GM18502 (cell line): Measurements from ENCODE around the gene VPS29.
"Not testable (repeated sequence)": the region's sequence is repeated elsewhere in the genome, so short reads cannot be mapped to it uniquely, and the experiment has no call there.

Source experiments
- ATAC-seq: cut with Tn5 transposase; IDR thresholded peaks from one replicate; pipeline ENCODE4 v1.9.1; 2021; ENCODE audit warnings: mild to moderate bottlenecking; ENCODE audit not compliant: unreplicated experiment, poor library complexity

The VPS29 gene

GRCh38 chr12:110501752-110502738 is at the start of gene VPS29, which contains the start of gene RAD9B:
Gene VPS29, minus strand, starts transcription at chr12:110502111. Its CDS starts 60 bp downstream, at chr12:110502051.
Gene RAD9B, plus strand, starts transcription at chr12:110502331. Its CDS starts 7 bp downstream, at chr12:110502338.
- peak; percentile 92 for ATAC-seq

DNA sequence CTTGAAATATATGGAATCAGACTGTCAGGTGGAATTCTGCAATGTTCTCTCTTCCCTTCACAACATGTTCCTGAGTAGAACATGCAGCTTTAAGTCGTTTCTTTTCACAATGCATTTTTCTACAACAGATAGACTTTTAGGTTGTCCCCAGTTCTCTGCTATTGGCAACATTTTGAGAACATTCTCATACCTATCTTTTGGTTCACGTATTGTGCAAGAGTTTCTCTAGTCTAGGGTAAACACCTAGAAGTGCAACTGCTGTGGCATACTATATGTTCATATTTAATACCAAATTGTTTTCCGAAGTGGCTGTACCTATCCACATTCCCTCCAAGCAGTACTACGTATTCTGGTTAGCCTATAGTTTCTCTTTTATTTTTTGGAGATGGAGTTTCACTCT is 49.1 kb upstream of the VPS29 start:
- no peak for ATAC-seq

DNA sequence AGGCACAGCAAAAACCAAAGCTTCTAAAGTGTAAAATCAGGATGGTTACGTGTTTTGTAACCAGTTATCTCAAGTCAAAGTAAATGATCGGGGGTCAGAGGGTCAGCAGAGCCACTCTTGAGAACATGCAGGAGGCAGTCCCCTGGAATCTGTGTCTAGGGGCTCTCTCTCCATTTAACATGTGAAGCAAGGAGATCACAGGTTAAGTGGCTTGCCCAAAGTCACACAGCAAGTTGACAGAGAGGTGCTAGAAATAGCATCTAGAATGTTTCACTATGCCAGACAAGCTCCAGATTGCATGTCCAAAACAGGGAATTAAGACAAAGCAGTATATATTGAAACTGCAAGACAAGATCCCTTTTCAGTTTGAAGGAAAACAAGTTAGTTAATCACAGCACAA is 47.8 kb upstream of the VPS29 start:
- ATAC-seq, result no peak

- no peak for ATAC-seq
These were observed 46.8 kb upstream of the VPS29 start for GRCh38 chr12:110548678-110549077.

GRCh38 chr12:110547090-110547489 is 45.2 kb upstream of the VPS29 start:
- ATAC-seq, result no peak

GRCh38 chr12:110546339-110546738 is 44.4 kb upstream of the VPS29 start:
- ATAC-seq, result no peak

DNA sequence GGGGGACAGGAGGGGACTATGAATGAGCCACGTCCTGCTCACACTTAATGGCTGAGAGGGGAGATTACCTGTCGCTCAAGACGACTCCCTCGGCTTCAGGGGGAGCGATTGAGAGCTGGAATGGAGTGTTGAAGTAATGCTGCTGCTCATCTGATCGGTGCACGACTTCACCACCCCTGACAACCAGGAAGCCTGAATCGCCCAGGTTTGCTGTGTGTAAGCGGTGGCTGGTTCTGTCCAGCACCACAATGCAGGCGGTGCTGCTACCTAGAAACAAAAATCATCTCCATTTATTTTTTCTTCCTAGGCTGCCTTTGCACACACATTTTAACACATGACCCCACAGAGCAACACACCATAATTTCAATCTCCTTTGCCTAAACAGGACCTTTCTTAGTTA is 43.9 kb upstream of the VPS29 start:
- no peak for ATAC-seq

DNA sequence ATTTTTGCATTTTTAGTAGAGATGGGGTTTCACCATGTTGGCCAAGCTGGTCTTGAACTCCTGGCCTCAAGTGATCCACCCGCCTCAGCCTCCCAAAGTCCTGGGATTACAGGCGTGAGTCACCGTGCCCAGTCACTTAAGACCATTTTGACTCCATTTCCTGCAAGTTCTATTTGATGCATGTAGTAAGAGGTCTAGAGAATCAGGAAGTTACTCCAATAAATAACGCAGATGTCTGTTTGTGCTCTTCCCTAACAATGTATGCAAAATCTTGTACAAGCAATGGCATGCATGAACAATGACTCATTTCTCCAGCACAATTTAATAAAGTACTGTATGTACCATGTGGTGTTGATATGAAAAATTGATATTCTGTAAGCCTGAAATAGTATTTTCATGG is 43.3 kb upstream of the VPS29 start:
- not testable (repeated sequence) for ATAC-seq

DNA sequence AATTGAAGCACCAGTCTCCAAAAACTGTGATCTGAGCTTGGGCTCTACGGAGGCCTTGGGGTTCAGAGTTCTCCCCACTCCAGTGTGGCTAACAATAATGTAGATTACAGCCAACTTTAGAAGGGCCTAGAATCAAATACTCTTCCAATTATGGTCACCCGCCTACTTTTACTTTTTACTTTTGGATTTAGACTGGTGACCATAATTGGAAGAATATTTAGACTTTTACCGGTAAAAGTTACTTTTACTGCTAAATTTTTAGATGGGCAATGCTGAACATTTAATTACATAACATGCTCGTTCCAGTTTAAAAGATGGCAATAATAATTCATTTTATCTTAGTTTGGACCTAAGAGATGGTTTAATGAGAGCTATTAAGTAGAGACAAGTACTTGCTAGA is 42.1 kb upstream of the VPS29 start:
- ATAC-seq, result no peak

DNA sequence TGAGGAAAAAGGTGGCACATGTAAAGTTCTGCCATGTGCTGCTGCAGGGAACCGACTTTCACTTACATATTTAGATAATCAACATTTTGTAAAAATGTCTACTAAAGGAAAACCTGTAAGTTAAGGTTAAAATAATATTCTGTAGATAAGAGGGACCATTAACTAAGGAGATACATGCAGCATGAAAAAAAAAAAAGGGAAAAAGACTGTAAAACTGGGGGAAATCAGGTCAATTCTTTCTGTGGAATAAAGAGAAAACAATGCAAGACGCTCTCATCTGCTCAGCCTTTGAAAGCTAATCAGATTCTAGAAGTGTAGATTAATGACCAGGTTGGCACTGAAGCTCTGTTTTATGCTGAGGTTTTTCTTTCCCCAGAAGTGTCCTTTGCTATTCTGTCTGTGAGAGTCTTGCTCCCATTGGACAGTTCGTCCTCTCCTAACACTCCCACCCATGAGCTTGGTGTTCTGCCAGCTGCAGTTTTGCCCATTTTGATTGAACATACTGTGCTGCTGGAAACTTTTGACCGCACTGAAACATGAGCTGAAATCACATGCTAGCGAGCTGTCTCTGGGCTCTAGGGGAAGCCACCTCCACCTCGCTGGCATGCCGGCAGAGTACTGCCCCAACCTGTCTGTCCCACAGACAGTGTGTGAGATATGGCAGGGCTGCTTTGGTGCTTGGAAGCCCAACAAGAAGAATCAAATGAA is 41.5 kb upstream of the VPS29 start:
- ATAC-seq, result no peak

GRCh38 chr12:110540048-110540447 is 38.1 kb upstream of the VPS29 start:
- ATAC-seq, result no peak

DNA sequence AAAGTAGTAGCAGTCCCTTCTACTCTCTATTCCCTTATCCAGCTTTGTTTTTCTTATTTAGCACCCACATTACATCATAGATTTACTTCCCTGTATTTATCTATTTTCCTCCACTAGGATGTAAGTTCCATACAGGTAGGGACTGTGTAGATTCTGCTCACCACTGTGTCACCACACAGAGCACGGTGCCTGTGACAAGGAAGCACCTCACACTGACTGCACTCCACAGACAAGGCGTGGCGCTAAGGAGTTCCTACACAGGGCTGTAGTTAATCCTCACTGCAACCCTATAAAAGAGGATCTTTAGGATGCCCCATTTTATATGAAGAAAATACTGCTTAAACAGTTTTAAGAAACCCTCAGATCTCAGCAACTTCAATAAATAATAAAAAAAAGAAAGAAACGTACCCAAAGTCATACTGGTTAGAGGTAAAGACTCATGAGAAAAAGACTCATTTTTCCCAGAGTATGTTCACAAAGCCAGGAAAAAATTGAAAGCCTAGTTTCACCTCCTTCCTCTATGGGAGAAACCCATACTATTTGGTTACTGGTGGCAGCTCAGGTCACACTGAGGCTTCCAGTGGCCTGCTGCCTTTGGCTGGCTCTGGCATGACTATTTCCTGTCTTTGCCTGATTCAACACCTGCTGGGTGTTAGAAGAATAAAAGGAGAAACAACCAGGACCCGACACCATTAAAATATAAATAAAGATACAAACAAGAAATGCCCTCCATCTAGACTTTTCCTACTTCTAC is 37.1 kb upstream of the VPS29 start:
- ATAC-seq, result no peak

- no peak for ATAC-seq
These were observed 35.9 kb upstream of the VPS29 start for GRCh38 chr12:110537605-110538409.

DNA sequence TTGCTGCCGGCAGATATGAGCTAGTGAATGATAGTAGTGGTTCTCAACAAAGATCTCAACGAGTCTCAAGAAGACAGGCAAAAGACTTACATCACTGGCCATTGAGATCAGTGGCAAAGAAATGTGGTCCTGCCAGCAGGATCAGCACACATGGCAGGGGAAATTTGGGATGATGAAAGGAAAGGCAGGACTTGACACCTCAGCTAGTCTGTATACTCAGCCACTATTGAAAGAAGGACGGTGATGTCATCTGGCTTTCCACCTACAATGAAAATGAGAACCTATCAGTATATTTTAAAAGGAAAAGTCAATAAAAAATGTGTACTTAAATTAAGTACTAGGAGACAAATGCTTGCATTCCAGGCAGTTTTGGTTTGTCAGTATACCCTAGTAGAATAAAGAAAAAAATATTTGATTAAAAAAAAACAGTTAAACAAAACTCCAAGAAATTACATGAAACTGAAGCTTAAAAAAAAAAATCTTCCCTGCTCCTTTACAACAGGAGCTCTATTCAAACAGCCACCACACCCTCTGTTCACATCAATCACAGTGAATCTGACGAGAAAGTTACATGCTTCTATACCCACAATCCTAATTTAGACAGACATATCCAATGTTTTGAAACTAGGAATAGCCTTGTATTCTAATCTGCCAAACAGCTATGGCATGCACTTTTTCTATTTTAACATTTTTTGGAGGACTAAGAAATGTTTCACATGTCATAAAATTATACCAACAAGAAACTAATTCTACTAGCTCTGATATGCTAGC is 35.1 kb upstream of the VPS29 start:
- no peak for ATAC-seq

GRCh38 chr12:110534811-110535210 is 32.9 kb upstream of the VPS29 start:
- ATAC-seq, result no peak

GRCh38 chr12:110533607-110534006 is 31.7 kb upstream of the VPS29 start:
- ATAC-seq, result no peak

DNA sequence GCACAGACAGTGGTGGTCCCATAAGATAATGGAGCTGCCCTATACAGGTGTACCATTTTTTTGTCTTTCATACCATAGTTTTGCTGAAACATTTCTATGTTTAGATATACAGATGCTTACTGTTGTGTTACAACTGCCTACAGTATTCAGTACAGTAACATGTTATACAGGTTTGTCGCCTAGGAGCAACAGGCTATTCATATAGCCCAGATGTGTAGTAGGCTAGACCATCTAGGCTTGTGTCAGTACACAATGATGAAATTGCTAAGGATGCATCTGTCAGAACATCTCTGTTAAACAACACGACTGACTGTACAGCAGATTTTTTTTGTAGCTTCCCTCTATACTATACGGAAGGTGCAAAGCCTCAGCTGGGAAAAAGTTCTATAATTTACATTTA is 30.7 kb upstream of the VPS29 start:
- no peak for ATAC-seq

GRCh38 chr12:110531741-110532333 is 29.9 kb upstream of the VPS29 start:
- ATAC-seq, result peak; percentile 82

GRCh38 chr12:110530511-110530910 is 28.6 kb upstream of the VPS29 start:
- ATAC-seq, result no peak
